GM06990 (cell line): Measurements from ENCODE around the gene BRAF.

Source experiments
- DNase-seq: peaks from one replicate; pipeline ENCODE4 v3.0.0-alpha.2; 2011; ENCODE audit not compliant: insufficient read length; ENCODE audit errors: extremely low read depth
- H3K27me3 ChIP-seq: replicated peaks from 2 replicates; pipeline ENCODE4 v1.6.0; 2011; ENCODE audit warnings: low read length; ENCODE audit not compliant: control insufficient read depth, insufficient read depth
- H3K36me3 ChIP-seq: 2 replicates; pipeline ENCODE4 v1.5.1; 2011; ENCODE audit warnings: low read length; ENCODE audit not compliant: control insufficient read depth, insufficient read depth
- H3K4me3 ChIP-seq: replicated peaks from 2 replicates; pipeline ENCODE4 v1.5.1; 2011; ENCODE audit warnings: low read depth, mild to moderate bottlenecking, control low read depth, low read length
- CTCF ChIP-seq: IDR thresholded peaks from 2 replicates; pipeline ENCODE4 v1.5.1; 2011; ENCODE audit warnings: low read length, control low read depth, mild to moderate bottlenecking, inconsistent platforms; ENCODE audit not compliant: insufficient read depth, poor library complexity, severe bottlenecking

BRAF gene

GRCh38 chr7:140702774-140703173, 222.0 kb downstream of the BRAF start:
- DNase-seq, result no peak
- TF ChIP-seq CTCF, result no peak
- no peak overlapping the region for H3K4me3 ChIP-seq

GRCh38 chr7:140698477-140698876, 226.3 kb downstream of the BRAF start:
- Histone ChIP-seq H3K27me3 (no peaks in the 10 kb centered on the region), H3K36me3 (no peaks in the 10 kb centered on the region; the same call in 1 of the 2 replicates), H3K4me3 (no peak overlapping the region)
- TF ChIP-seq CTCF, result no peak
- DNase-seq, result no peak

More at GRCh38 chr7:140702774-140703173, 222.0 kb downstream of the BRAF start:
- peaks cover 10% of the 10 kb centered on the region for H3K36me3 ChIP-seq
- H3K27me3 ChIP-seq, result no peaks in the 10 kb centered on the region

- peak overlapping the region; percentile 73 for H3K4me3 ChIP-seq
- DNase-seq, result no peak
- H3K27me3 ChIP-seq, result no peaks in the 10 kb centered on the region
- no peak for TF ChIP-seq CTCF
- H3K36me3 ChIP-seq, result no peaks in the 10 kb centered on the region; the same call in 1 of the 2 replicates
Observed at GRCh38 chr7:140697447-140698143, 227.1 kb downstream of the BRAF start.

GRCh38 chr7:140696680-140697446, 227.9 kb downstream of the BRAF start, which contains the start of gene NDUFB2:
NDUFB2 (plus strand) TSS chr7:140696708; CDS start chr7:140696745, 37 bp downstream.
- DNase-seq, result peak; percentile 95
- peak within 1 kb of the TSS; percentile 73 for H3K4me3 ChIP-seq
- peak; percentile 2 for TF ChIP-seq CTCF
- no peaks in the 10 kb centered on the region; the same call in 1 of the 2 replicates for H3K36me3 ChIP-seq
- no peaks in the 10 kb centered on the region for H3K27me3 ChIP-seq

GRCh38 chr7:140696024-140696679, 228.6 kb downstream of the BRAF start:
- peak overlapping the region; percentile 73 for H3K4me3 ChIP-seq
- no peak for TF ChIP-seq CTCF
- no peak for DNase-seq
- H3K36me3 ChIP-seq, result no peaks in the 10 kb centered on the region; the same call in 1 of the 2 replicates
- H3K27me3 ChIP-seq, result no peaks in the 10 kb centered on the region
